Measurements from ENCODE around the gene SLC15A4.

The SLC15A4 gene

GRCh38 chr12:128763395-128763794 lies 60.4 kb downstream of the SLC15A4 start:
- in situ Hi-C loops (cut with MboI; ENCODE audit: low sequenced_read_pairs) = no loop called here

DNA sequence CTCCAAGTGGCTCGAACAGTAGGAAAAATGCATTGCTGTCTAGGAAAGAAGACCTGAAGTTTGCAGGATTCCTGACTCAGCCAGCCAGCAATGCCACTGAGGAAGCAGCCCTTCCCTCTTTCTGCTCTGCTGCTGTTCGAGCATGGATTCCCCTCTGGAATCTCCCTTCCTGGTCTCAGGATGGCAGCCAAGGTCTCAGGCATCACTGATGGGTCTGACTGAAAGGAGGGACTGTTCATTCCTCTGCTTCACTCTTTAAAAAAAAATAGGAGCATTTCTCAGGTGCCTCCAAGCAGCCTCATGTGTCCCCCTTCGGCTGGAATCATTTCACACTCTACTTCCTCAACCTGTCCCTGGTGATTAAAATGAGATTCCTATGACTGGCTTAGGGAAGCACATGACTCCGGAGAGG lies 62.4 kb downstream of the SLC15A4 start:
- in situ Hi-C loops (cut with MboI; ENCODE audit: low sequenced_read_pairs) = no loop called here

GRCh38 chr12:128755566-128755965 lies 68.2 kb downstream of the SLC15A4 start:
- in situ Hi-C loops (cut with MboI; ENCODE audit: low sequenced_read_pairs) = no loop called here

DNA sequence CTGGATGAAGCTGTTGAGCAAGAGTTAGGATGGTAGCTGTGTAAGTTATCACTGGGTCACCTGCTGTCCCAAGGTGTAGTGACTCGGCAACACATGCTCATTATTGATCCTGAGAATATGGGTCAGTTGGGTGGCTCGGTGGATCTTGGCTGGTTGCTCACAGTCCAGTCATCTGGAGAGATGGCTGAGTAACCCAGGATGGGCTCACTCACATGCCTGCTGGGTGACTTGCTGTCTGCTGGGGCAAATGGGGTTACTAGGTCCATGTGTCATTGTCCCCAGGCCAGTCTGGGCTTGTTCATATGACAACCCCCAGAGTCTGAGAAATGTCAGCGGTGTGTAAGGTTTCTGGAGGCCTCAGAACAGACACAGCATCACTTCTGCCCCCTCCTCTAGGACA lies 69.5 kb downstream of the SLC15A4 start:
- in situ Hi-C loops (cut with MboI; ENCODE audit: low sequenced_read_pairs) = no loop called here

- in situ Hi-C loops (cut with MboI; ENCODE audit: low sequenced_read_pairs) = no loop called here
These were observed 70.3 kb downstream of the SLC15A4 start for GRCh38 chr12:128753438-128753837.

DNA sequence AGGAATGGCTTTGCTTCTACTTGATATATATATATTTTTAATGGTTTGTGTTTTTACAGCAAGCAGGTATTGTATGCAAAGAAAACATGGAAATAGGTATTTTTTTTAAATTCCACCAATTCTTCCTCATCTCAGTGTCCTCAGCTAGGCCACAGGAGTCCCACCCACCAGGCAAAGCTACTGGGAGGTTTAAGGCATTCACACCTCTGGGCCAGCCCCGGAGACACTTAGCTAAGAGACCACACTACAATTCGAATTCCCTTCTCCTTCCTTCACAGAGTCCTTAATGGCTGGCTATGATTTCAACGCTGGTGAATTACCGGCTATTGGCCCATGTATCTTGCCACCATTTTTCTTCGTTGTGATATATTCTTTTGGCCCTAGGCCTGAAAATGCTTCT lies 71.4 kb downstream of the SLC15A4 start:
- in situ Hi-C loops (cut with MboI; ENCODE audit: low sequenced_read_pairs) = no loop called here

GRCh38 chr12:128747441-128747840 lies 76.3 kb downstream of the SLC15A4 start:
- in situ Hi-C loops (cut with MboI; ENCODE audit: low sequenced_read_pairs) = no loop called here

DNA sequence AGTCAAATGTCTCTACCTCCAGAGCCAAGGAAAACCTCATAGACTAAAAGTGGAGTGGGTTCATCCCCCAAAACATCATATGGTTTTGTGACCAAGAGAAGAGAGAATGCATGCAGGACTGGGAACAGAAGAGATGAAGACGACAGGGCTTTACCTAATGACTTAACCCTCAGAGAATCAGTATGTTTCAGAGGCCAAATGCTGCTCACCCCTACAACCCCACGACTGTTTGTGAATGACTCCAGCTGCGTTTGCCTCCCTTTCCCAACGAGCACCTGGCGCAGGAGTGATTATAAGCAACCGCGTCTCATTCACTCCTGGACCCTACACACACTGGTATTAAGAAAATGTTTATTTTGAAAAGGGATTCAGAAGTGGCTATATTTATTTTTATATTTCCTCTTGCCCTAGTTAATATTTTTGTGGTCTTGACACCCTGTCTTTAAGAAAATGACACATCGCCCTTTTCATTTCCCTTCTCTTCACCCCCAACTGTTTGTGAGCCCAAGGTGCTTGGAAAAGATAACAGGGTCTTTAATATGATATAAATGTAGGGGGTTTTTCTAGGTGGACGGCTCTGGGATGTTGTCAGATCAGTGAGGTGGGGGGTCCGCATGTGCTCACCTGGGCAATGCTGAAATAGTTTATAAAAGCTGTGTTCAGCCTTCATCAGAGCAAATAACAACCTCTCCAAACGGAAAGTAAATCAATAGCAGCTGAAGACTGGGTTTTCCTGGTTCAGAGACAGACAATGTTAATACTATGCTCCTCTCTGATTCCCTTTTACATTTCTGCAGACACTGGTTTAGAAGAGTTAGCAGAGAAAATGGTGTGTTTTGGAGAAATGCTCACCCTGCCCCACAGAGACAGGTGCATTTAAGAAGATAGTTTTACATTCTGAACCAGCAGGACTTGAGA lies 77.7 kb downstream of the SLC15A4 start:
- in situ Hi-C loops (cut with MboI; ENCODE audit: low sequenced_read_pairs) = no loop called here

GRCh38 chr12:128743916-128744315 lies 79.8 kb downstream of the SLC15A4 start:
- in situ Hi-C loops (cut with MboI; ENCODE audit: low sequenced_read_pairs) = no loop called here
